ENCODE measurements around the gene RMRP.

Gene RMRP

DNA sequence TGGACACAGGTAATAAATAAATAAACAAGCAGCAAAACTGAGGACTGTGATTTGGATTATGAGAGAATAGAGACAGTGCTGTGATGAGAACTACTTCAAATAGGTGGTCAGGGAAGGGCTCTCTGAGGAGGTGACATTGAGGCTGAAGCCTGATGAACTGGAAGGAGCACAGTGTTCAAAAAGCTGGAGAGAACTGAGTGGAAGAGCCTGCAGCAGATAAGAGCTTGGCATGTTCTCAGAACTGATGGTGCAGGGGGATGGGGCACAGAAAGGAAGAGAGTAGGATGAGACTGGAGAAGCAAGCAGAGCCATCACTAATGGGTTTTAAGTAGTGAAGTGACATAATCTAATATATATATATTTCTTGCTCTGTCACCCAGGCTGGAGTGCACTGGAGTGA, 43.1 kb upstream of the RMRP start:
- no peak for DNase-seq (ENCODE audit: low read depth)
- TF ChIP-seq, protein P1, sequence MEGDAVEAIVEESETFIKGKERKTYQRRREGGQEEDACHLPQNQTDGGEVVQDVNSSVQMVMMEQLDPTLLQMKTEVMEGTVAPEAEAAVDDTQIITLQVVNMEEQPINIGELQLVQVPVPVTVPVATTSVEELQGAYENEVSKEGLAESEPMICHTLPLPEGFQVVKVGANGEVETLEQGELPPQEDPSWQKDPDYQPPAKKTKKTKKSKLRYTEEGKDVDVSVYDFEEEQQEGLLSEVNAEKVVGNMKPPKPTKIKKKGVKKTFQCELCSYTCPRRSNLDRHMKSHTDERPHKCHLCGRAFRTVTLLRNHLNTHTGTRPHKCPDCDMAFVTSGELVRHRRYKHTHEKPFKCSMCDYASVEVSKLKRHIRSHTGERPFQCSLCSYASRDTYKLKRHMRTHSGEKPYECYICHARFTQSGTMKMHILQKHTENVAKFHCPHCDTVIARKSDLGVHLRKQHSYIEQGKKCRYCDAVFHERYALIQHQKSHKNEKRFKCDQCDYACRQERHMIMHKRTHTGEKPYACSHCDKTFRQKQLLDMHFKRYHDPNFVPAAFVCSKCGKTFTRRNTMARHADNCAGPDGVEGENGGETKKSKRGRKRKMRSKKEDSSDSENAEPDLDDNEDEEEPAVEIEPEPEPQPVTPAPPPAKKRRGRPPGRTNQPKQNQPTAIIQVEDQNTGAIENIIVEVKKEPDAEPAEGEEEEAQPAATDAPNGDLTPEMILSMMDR (conservative IDR thresholded peaks at IDR 0.05; ENCODE audit: low read depth, low read length): no peak

DNA sequence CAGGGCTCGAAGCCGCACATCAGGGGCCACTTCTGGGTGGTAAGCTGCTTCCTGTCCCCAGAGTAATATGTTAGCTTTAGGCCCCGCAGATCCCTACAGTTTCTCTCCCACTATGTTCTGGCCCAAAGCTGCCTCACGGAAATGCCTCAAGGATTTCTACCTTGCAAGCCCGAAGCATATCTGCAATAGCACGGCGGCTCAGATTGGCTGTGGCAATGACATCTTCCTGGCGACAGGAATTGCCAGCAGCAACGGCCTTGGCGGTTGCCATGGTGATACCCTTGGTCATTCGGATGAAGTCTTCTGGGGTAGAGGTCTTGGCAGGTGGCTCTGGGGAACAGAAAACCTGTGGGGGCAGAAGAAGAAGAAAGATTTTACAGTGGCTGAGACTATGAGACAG, 42.2 kb upstream of the RMRP start:
- TF ChIP-seq, protein P1 (conservative IDR thresholded peaks at IDR 0.05; ENCODE audit: low read depth, low read length): no peak
- no peak for DNase-seq (ENCODE audit: low read depth)
- no peak overlapping the region for H3K4me3 ChIP-seq (ENCODE audit: low read depth, low read length)

More for the DNA sequence above, 43.1 kb upstream of the RMRP start:
- no peak overlapping the region for H3K4me3 ChIP-seq (ENCODE audit: low read depth, low read length)

DNA sequence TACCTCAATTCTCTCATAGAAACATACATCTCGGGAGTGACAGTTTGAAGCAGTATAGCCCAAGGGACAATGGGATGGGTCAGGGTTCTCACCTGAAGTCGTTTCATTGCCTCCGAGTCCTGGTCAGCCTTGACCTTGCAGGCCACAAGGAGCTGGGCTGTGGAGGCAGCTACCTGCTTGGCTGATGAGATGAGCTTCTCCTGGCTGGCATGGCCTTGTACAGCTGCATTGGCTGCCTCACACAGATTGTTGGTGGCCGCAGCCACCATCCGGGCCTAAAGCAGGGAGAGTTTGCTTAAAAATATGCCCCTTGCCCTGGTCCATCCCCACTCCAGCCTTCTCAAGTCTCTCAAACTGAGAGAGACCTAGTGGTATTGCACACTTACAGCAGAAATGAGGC, 40.4 kb upstream of the RMRP start:
- TF ChIP-seq, protein P1 (conservative IDR thresholded peaks at IDR 0.05; ENCODE audit: low read depth, low read length): no peak
- no peak for DNase-seq (ENCODE audit: low read depth)

DNA sequence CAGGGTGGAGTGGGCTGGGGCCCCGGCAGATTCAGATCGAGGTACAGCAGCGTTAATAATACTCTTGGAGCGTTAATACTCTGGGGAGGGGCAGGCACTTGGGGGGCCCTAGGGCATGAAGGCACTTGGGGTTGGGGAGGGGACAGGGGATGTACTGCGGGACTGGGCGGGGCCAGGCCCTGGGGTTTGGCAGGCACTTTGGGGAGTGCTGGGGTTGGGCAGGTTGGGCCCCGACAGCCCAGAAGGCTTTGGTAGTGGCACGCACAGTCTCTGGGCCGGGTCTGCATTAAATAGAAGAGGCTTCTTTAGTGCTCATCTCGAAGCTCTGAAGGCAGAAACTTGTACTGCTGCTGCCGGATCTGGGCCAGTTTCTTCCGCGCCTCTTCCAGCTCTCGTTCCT, 39.7 kb upstream of the RMRP start:
- TF ChIP-seq, protein P1 (conservative IDR thresholded peaks at IDR 0.05; ENCODE audit: low read depth, low read length): no peak

More for the DNA sequence above, 40.4 kb upstream of the RMRP start:
- no peak overlapping the region for H3K4me3 ChIP-seq (ENCODE audit: low read depth, low read length)

DNA sequence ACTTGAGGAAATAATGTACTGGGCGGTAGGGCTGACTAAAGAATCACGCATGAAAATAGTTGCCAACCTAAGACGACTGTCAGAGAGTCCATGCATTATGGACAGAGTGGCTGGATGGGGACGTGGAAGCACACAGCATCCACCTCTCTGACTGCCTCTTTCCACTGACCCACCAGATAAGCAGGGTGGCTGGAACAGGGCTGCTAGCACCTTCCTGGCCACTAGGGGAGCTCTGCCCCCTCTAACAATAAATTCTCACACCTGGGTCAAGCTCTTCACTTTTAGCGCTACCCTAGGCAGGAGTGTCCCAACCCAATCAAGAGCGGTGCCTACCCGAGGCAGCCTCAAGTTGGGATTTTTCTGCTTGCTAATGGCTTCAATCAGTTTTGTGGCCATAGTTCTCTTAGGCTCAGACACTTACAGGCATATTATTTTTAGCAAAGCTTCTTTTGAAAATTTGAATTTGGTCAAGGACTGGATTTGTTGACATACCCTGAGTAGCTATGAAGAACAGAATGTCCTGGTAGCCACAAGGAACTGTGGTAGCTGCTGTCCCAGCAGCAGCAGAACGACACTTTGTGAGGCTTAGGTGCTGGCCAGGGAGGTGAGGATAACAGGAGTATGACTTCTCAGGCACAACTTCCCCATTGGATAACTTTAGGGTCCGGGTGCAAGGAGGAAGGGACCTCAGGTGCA, 38.8 kb upstream of the RMRP start:
- H3K4me3 ChIP-seq (ENCODE audit: low read depth, low read length): no peak overlapping the region
- DNase-seq (ENCODE audit: low read depth): peak; percentile 72
- TF ChIP-seq, protein P1 (conservative IDR thresholded peaks at IDR 0.05; ENCODE audit: low read depth, low read length): peak; percentile 93

More for the DNA sequence above, 39.7 kb upstream of the RMRP start:
- no peak overlapping the region for H3K4me3 ChIP-seq (ENCODE audit: low read depth, low read length)
- no peak for DNase-seq (ENCODE audit: low read depth)

GRCh38 chr9:35695943-35696401, 38.2 kb upstream of the RMRP start:
- TF ChIP-seq, protein P1 (conservative IDR thresholded peaks at IDR 0.05; ENCODE audit: low read depth, low read length): no peak
- DNase-seq (ENCODE audit: low read depth): no peak
- no peak overlapping the region for H3K4me3 ChIP-seq (ENCODE audit: low read depth, low read length)

DNA sequence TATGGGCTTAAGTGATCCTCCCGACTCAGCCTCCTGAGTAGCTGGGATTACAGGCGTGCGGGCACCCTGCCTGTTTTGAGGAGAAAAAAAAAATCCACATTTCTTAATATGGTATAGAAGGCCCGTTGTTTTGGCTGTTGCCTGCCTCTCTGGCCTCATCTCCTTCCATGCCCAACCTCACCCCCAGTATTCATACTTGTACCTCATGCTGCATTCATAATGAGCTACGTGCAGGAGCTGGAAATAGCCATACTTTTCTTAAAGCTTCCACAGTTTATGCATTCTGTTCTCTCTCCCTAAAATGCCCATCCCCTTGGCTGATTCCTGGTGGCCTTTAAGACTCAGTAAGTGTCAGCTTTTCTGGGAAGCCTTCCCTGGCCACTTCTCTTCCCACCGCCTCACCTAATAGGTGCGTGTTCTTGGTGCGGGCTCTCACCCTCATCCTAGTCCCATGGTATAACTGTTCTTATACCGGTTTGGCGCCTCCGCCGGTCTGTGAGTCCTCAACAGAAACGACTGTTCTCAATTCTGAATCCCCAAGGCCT, 34.0 kb upstream of the RMRP start:
- TF ChIP-seq, protein P1 (conservative IDR thresholded peaks at IDR 0.05; ENCODE audit: low read depth, low read length): peak; percentile 17
- DNase-seq (ENCODE audit: low read depth): no peak
- no peak overlapping the region for H3K4me3 ChIP-seq (ENCODE audit: low read depth, low read length)
